Activated T-cell treated with anti-CD3 and anti-CD28 coated beads for 48 hours (primary cell): ENCODE data around the gene DNAJC5.

Experiments
- DNase-seq: peaks from one replicate; pipeline ENCODE4 v3.0.0-alpha.2; 2020; ENCODE audit warnings: low read depth

Gene DNAJC5

DNA sequence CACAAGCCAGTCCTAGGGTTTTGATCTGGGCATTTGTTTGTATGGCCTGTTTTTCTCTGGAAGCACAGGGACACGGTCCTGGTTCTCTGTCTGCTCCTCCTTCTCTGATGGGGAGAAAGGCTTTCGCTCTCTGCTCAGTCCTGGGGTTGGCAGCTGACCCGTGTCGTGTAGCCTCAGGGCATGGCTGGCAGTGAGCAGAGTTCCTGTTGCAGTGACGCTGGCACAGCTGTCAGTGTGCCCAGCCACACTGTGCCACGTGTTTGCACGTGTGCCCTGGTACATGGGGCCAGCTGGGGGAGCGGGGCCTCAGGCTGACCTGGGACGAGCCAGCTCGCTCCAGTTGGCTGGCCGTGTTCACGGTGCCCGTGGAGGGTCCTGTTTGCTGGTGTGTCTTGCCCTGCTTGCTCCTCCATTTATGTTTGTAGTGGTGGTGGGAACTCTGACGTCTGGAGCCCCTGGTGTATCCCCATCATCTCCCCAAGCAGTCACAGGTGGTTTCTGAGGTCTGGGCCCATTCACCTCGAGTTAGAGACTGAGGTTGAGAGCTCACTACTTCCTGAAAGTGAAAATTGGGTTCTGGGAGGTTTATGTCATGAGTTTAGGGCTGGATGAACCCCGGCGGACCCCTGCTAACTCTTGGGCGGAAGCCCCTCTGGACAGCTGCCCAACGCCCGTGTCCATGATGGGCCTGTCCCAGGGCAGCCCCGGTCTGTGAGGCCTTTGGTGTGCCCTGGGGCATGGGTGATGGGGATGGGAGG lies 10.2 kb upstream of the DNAJC5 start:
- no peak for DNase-seq

DNA sequence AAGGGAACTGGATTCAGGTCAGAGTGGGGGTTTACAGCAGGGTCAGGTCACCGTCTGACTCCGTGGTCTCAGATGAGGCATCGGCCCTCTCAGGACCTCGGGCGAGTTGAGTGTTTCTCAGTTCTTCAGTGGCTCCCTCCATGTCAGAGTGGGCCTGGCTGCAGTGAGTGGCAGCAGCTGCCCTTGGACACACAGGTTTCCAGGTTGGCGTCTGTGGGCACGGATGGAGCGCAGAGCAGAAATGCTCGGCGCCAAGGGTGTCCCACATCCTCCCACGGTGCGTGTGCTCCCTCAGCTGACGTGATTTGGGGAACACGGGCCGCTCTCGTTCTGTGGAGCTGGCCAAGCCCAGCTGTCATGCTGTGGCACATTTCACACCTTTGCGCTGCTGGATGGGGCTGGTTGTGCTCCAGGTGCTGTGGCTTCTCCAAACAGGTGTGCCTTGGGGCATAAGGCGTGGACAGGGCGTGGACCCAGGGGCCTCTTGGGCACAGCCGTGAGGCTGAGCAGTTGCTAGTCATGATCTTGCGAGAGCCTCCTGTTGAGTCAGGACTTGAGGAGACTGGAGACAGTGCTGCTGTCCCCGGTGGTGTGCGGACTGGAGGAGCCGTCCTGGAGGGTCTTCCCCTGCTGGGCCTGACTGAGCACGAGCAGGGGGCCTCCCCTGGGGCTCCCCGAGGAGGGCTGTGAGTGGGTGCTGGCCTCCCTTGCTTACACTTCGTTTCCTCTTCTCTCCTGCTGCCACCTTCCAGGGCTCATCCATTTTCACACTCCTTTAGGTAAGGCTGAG lies 9.5 kb upstream of the DNAJC5 start:
- no peak for DNase-seq

DNA sequence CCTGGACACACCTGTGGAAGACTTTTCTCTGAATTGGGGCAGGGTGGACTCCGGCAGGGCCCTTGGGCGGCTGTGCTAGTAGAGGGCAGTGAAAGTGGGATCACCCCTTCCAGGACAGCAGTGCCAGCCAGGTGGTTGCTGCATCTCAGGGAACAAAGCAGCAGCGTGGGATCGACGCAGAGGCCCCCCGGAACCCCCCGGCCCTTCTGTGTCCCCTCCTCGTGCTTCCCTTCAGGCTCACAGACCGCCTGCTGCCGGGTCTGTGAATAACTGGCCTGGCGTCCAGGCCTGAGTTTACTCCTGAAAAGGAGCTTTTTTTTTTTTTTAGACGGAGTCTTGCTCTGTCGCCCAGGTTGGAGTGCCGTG lies 8.9 kb upstream of the DNAJC5 start:
- DNase-seq, result no peak

DNA sequence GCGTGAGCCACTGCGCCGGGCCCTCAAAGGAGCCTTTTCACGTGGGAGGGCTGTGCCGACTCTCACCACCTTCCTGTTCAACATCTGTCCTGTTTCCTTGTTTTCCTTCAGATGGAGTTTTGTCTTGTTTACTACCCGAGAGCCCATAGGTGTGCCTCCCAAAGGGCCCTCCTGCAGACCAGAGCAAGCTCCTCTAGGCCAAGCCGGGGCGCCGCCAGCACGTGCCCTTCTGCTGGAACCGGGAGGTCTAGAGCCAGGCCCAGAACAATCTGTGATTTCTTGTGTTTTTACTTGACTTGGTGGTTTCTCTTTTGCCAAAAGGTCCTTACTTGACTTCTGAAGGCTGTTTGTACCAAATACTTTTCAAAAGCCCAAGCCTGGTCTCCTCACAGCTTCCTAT lies 8.0 kb upstream of the DNAJC5 start:
- DNase-seq, result no peak

DNA sequence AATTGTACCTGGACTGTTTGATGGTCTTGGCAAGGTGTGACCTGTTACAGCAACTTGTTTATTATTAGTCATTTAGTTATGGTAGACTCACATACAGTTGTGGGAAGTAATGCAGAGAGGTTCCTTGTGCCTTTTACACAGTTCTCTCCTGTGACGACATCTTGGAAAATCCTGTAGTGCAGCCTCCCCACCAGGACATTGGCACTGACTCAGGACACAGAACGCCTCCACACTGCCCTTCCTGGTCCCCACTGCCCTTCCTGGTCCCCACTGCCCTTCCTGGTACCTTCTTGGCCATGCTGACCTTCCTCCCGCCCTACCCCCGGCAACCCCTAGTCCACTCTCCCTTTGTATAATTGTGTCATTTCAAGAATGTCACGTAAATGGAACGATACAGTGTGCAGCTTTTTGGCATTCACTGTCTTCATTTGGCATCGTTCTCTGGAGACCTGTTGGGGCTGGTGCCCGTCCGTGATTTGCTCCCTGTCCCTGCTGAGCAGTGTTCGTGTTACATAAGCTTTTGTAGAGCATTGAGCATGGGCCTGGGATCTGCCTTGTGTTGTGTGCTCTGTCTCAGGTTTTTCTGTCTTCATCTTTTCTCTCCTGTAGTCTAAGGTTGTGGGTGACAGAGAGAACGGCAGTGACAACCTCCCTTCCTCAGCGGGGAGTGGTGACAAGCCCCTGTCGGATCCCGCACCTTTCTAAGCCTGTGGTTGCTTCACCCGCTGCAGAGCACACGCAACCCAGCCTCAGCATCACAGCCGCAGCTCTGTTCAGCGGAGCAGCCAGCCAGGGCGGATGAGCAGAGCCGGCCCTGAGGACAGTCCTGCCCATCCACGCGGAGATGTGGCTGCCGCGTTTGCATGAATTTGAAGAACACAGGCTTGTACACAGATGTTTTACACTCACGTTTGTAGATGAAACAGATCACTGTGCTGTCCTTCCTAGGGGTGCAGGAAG lies 5.4 kb upstream of the DNAJC5 start:
- no peak for DNase-seq

DNA sequence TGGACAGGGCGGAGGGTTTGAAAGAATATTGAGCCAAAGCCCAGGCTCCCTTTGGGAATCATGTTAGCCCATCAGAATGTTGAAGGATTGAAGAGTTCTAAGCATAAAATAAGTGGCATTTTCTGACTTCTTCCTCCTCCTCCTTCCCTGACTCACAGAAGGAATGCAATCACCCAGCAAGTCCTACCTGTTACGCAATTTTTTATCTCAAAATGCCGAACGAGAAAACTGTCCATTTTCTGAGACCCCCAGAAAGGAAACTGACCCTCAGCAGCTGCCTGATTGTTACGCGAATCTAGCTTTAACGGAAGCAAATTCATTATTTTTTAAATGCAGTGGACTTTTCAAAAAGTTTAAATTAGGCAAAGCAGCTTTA lies 4.7 kb upstream of the DNAJC5 start:
- DNase-seq, result no peak

DNA sequence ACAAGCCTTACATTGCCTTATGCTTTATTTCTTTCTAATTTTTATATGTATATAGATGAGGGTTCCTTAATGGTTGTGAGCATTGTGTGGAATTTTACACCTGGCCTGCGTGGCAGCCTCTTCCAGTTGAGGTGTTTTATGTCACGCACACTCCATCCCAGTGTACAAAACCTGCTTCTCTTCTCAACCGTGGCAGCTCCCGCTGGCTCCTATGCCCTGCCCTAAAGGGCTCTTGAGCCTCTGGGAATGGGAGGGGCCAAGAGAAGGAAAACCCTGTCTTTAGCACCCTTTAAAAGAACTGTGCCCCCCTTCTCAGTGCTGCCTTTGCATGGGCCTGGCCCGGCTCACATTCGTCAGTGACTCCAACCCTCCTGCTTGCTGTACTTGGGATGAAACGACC lies 4.3 kb upstream of the DNAJC5 start:
- no peak for DNase-seq

DNA sequence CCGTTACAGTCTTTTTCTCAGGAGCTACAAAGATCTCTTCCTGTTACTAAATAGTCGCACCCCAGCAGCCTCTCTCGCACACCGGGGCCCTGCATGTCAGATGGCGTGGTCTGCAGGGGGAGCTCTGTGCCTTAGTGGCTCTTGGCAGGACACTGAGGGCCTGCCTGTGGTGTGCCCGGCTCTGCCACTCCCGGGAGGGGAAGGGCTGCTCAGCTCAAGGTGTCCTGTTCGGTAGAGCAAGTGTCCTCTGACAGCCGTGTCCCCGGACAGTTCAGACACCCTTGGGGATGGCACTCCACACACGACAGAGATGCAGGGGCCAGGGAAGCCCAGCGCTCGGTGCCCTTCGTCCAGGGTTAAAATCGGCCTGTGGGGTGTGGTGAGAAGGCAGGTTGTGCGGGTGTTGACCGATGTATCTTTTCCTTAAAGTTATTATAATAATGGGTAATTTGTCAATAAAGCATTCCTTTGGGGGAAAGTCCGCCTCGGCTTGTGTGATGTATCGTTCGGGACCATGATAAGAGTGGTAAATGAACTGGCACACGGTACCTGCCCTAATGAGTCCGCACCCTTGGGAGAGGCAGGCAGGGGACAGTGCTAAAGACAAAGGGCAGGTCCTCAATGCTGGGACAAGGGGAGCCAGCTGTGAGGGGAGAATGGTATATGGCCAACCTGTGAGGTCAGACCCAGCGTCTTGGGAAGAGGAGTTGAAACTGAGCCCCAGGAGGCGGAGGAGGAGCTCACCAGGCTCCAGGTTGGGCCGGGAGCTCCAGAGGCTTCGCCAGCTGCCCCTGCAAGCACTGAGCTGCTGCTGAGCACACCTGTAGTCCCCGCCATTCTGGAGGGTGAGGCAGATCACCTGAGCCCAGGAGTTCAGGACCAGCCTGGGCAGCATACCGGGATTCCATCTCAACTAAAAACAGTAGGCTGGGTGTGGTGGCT lies 3.6 kb upstream of the DNAJC5 start:
- no peak for DNase-seq

DNA sequence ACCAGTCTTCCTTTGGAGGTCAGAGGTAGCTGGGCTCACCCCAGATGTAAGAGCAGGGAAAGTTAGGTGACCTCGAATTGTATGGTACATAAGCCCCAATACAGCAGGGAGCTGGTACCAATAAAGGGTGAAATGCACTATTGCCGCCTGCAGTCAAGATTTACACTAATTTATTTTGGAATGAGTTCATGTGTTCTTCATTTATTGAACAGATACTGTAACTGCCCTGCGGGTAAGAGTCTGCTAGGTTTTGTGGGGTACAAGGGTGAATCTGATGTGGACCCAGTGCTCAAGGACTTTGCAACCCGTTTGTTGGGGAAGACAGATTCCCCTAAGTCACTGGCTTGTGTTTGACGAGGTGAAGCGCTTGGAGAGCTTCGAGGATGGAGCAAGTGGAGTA lies 2.5 kb upstream of the DNAJC5 start:
- DNase-seq, result no peak

DNA sequence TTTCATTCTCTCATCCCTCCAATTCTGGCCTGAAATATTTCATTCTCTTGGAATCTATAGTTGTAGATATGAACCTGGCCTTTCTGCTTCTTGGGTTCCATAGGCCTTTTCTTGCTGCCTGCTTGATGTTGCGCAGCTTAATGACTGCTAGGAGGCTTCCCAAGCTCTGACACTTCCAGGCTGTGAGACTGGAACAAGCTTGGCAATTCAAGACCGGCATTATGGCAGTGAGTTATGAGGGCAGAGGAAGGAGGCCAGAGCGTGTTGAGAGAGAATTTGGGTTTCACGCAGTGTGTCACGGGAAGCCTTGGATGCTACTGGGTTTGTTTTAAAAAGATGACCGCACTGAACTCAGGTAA lies 948 bp upstream of the DNAJC5 start:
- no peak for DNase-seq

DNA sequence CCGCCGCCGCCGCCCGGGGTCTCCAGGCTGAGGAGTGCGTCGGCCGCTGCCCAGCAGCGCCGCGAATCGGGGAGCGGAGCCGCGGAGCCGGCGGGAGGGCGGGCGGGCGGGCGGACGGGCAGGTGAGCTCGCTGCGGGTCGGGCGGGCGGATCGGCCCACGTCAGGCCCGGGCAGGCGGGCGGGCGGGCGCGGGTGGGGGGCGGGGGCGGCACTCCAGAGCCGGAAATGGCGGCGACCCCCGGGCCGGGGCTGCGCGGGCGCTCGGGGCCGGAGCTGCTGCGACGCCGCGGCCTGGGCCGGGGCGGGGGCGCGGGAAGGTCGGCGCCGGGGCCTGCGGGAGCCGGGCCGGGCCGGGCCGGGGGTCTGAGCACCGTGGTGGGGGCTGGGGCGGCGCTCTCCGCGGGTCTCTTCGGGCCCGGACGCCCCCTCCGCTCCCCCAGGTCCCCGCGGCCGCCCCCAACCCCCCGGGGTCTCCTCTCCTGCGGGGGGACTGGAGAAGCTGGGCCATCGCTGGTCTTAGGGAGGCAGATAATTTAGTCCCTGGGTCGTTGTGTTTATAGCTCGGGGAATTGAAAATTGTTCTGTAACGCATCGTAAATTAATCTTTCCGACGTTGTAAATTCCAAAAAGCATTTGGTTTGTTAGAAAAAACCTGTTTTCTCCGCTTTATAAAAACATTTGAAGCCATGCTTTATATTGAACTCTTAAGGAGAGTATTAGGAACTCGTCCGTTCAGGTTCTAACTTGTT lies 451 bp downstream of the DNAJC5 start:
- no peak for DNase-seq

DNA sequence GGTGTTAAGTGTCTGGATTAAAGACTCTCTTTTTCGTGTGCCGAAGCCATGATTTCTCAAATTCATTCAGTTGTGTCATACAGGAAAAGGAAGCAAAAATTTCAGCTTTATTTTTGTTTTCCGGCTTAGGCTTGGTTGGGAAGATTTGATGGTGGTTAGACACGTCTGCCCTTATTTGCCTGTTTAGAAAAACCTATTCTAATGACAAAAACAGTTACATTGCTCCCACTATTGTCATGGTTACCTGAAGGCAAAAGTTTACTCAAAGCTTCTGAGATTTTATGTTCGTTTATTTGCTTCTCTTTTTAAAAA lies 982 bp downstream of the DNAJC5 start:
- no peak for DNase-seq

DNA sequence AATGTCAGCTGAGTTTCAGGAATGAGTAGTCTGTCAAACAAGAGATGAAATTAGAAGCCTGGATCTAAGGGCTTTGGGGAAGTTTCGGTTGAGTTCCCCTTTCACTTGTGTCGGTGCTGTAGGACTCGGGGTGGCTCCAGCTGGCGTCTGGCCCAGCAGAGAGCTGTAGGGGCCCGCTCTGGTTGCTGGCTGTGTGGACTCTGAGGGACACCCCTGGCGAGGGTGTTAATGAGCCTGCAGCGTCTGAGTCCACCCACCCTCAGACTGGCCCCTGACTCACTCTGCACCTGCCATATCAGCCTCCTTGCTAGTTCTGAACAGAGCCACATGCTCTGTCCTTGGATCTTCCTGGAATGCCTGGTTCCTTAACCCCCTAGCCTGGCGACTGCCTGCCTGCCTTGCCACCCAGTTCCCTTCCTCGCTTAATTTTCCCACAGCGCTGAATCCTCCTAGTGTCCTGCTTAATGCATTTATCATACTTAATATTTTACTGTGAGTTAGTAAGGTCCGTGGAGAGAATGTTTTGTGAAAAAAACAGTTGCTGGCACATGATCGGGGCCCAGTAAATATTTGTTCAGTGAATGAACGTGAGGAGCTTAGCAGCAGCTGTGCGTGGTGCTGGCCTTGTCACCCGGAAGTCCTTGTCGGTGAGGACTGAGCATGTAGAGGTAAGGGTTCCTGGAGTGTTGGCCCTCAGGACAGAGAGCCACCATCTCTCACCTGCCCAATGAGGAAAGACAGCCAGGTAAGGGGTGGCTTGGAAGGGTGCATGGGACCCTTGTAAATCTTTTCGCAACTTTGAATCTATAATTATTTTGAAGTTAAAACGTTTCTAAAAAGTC lies 1.6 kb downstream of the DNAJC5 start:
- DNase-seq, result no peak

DNA sequence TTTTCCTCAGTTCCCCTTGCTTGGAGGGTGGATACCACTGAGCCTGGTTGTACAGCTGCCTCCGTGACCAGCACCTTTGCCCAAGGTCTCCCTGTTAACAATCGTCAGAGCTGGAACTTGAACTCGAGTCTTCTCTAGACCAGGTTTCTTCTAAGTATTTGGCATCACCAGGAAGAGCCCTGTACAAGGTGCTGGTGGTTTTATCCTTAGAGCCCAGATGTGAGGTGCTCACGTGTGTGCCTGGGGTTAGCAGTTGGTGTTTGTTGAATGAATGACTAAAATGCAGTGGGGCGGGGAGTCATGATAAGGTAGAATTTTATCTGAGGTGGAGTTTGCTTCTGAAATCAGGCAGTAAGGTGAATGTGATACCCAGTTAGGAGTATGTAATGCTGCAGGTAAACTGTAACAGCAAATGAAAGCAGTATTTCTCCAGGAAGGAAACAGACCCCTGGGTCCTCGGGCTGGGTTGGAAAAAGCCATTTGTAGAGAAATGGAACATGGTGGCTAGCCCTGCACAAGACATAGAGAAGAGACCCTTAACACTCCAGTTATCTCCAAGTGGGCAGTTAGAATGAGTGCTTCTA lies 3.1 kb downstream of the DNAJC5 start:
- no peak for DNase-seq

DNA sequence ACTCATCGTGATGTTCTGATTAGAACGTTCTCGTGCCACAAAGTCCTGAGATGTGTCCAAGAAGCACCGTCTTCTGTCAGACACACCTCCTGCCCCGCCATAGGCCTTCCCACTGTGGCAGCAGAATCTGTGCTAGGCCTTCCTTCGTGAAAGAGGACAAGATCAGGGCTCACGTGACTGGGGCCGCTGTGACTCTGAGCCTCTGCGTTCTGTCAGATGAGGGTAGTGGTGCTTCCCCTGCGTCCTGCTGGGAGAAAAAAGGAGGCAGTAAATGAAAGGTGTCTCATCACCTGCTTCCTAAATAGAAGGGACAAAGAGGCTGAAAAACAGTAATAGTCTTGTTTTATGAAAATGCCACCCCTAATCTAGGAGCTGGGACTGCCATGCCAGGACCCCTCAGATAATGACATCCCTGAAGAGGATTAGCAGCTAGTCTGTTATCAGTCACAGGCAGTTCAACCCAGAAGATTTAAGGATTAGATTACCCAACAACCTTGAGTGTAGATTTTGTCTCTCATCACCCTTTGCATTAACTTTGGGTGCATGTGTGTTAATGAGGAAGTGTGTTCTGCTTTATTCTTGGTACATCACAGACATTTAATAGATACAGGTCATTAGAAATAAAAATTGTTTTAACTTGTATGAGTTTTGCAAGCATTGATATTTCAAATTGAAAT lies 4.1 kb downstream of the DNAJC5 start:
- DNase-seq, result no peak

DNA sequence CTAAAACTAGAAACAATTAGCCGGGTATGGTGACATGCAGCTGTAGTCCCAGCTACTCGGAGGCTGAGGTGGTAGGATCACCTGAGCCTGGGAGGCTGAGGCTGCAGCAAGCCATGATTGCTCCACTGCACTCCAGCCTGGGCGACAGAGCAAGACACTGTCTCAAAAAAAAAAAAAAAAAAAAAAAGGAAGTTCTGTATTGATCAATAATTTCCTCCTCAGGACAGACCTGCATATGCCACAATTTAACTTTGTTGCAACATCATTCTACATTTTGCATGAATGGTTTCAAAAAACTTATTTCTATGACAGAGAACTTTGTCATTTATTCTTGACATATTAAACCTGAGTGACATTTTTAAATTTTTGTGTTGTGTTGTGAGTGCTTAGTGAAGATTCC lies 5.5 kb downstream of the DNAJC5 start:
- DNase-seq, result no peak

DNA sequence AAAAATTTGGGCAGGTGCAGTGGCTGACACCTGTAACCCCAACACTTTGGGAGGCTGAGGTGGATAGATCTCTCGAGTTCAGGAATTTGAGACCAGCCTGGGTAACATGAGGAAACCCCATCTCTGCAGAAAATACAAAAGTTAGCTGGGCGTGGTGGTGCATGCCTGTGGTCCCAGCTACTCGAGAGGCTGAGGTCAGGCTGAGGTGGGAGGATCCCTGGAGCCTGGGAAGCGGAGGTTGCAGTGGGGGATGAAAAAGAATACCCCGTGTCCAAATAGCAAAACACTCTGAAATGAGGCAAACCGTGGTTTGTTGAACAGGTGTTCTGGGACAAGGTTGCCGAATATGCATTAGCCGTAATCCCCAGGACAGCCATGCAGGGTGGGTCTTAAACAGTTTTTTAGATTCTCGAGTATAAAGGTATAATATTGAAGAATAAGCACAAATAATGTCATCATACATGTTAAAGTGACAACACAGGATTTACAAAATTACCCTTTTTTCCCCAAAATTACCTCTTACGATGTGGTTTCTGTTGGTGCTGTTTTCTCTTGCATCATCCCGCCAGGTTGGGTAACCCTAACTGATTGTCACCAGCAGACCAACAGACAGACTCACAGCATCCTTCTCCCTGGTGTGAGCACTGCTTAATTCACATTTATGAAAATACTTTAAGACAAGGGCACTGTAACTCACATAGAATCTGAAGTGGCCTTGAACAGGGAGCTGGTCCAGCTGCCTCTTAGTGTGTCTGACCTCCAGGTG lies 9.1 kb downstream of the DNAJC5 start:
- no peak for DNase-seq

DNA sequence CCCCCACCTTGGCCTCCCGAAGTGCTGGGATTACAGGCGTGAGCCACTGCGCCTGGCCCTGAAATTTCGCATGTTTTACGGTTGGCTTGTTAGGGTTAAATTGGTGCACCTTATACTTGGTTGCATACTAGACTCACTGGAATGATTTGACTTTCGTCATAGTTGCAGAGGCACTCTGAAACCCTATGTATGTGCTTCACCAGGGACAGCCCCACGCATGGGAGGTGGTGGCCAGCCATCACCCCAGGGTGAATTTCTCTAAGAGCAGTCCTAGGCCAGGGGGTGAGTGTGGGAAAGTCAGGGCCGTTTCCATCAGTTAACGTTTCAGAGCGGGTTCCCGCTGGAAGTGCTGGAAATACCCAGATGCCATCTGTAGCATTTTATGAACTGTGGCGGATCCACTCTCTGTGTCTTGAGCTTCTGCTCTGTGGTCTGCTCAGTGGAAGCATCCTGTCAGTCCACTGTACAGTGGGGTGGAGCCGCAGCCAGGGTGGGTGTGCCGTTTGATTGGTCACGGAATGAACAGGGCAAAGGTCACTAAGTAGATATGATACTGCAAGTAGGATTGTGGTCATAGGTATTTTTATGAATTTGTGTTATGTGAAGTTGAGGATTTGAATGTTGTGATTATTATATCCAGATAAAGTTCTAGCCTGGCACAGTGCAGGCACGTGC lies 13.2 kb downstream of the DNAJC5 start:
- no peak for DNase-seq
